Stimulated activated CD8-positive, alpha-beta memory T cell treated with anti-CD3 and anti-CD28 coated beads, Interleukin-15, amount 100 ng/mL, for 4 hours (primary cell): ENCODE measurements around the gene GPR32.
"Not testable (repeated sequence)": the region's sequence is repeated elsewhere in the genome, so short reads cannot be mapped to it uniquely, and the experiment has no call there.

Experiments
- DNase-seq, 2 donors: peaks; one replicate each; pipeline ENCODE4 v3.0.0-alpha.2; 2020; ENCODE audit warnings: low read depth in 2 of 2

The GPR32 gene

DNA sequence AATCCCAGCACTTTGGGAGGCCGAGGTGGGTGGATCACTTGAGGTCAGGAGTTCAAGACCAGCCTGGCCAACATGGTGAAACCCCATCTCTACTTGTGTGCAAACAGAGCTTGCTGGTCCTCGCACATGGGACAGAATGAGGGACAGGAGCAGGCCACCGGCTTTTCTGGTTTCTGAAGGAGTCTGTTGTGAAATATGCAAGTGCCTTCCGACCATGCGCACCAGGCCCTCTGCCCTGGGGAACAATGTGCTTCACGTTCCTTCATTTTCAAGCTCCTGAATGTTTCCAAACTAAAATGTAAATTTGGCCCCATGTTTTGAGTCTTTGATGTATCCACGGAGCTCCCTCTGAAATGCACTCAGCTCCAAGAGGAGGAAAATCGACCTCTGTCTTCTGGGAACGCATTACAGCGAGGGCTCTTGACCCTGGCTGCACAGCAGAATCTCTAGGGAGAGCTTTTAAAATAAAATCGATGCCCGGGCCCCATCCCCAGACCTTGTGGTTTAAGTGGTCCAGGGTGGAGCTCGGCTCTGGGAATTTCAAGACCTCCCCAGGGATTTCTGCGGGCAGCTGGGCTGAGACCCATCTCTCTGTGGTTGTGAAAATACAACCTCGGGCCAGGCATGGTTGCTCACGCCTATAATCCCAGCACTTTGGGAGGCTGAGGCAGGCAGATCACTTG is 10.6 kb downstream of the GPR32 start:
- no peak for DNase-seq

GRCh38 chr19:50783848-50784152 is 13.5 kb downstream of the GPR32 start:
- DNase-seq, result not testable (repeated sequence)

- DNase-seq, result no peak
These were observed 14.4 kb downstream of the GPR32 start for GRCh38 chr19:50784710-50785109.

DNA sequence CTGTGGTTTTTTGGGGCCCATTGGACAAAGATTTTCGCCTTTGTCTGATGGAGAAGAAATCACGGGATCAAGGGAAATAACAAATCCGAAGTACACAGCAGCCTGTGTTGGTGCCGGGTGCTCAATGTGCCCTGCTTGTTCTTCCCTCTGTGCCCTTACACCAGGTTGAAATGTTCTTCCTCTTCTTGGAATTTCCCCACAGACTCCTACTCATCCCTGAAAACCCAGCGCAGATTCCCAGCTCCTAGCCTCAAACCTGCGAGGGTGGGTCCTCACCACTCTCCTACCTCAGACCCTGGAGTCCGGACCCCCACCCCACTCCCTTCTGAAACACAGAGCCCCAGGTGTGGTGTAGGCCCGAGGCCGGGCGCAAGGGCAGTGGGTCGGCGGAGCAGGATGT is 15.1 kb downstream of the GPR32 start:
- no peak for DNase-seq

- DNase-seq, result no peak
These were observed 20.1 kb downstream of the GPR32 start, which contains the start of gene ACP4 for GRCh38 chr19:50790396-50790795. ACP4 (plus strand) TSS chr19:50790415; CDS start chr19:50790415, 0 bp downstream.

DNA sequence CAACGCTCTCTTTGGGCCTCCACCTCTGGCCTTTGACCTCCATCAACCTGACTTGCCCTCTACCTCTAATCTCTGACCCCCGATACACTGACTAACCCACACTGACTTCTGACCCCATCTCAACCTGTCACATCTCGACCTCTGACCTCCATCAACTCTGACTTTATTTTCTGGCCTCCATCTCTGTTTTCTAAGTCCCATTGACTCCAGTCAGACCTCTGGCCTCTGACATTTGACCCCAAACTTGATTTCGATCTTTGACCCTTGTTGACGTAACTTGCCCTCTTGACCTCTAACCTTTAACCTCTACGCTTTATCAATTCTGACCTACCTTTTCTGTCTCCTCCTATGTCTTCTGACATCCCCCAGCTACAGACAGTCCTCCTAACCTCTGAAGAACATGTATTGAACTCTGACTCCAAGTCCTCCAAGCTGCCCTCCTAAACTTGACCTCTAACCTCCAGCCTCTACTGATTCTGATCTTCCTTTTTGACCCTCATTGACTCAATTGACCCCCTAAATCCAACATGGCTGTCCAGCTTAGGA is 20.7 kb downstream of the GPR32 start:
- DNase-seq, result no peak

- DNase-seq, result no peak
These were observed 21.5 kb downstream of the GPR32 start for GRCh38 chr19:50791594-50792271.

DNA sequence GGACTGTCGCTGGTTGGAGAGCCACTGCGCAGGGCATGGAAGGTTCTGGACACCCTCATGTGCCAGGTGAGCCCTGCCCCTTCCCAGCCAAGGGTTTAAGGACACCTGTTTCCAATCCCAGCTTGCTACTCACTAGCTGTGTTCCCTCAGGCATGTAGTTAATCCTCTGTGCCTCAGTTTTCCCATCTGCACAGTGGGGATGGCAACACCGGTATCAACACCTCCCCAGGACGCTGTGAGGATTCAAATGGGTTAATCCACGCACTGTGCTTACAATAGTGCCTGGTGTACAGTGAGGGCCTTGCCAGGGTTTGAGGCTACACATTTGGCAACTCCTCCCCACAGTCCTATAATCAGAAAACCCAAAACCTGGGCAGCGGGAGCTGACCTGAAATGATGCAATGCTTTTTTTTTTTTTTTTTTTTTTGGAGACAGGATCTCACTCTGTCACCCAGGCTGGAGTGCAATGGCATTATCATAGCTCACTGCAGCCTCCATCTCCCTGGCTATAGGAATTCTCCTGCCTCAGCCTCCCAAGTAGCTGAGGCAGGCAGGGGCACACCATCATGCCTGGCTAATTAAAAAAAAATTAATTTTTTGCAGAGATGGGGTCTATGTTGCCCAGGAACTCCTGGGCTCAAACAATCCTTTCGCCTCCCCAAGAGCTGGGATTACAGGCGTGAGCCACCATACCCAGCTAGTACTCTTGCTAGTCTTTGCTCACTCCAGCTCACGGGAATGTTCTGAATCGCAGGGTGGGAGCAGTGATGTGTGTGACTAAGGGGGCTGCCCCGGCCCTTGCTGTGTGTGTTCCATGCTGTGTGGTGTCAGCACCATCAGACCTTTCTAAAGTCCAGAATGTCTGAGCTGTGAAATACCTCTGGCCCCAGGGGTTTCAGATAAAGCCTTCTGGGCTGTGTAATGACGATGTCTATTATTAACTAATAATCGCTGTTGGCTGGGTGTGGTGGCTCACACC is 22.3 kb downstream of the GPR32 start:
- DNase-seq, result no peak

GRCh38 chr19:50793558-50794065 is 23.3 kb downstream of the GPR32 start:
- no peak for DNase-seq

DNA sequence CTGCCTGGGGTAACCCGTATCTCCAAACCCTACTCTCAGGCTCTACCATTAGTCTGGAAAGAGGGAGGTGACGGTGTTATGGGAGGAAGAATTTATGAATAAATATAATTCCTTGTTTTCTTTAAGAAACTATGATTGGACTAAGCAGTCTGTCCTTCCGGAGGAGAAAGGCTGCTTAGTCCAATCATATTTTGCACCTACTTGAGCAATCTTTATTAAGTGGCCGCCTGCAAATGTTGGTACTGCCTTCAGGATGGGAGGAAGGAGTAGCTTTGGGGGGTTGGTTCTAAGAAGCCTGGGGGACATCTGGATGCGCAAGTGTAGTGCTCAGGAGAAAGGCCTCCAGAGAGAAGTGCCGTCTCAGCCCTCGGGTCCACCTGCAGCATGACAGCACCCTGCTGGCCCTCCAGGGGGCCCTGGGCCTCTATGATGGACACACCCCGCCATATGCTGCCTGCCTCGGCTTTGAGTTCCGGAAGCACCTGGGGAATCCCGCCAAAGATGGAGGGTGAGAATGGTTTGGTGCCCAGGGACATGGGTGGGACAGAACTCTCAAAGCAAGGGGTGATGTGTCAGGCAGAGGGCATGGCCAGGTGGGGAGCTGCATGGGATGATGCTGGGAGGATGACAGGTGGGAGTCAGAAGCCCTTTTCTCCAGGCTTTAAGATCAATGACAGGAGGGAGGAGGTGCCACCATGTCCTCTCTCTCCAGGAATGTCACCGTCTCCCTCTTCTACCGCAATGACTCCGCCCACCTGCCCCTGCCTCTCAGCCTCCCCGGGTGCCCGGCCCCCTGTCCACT is 24.0 kb downstream of the GPR32 start:
- DNase-seq, result no peak

DNA sequence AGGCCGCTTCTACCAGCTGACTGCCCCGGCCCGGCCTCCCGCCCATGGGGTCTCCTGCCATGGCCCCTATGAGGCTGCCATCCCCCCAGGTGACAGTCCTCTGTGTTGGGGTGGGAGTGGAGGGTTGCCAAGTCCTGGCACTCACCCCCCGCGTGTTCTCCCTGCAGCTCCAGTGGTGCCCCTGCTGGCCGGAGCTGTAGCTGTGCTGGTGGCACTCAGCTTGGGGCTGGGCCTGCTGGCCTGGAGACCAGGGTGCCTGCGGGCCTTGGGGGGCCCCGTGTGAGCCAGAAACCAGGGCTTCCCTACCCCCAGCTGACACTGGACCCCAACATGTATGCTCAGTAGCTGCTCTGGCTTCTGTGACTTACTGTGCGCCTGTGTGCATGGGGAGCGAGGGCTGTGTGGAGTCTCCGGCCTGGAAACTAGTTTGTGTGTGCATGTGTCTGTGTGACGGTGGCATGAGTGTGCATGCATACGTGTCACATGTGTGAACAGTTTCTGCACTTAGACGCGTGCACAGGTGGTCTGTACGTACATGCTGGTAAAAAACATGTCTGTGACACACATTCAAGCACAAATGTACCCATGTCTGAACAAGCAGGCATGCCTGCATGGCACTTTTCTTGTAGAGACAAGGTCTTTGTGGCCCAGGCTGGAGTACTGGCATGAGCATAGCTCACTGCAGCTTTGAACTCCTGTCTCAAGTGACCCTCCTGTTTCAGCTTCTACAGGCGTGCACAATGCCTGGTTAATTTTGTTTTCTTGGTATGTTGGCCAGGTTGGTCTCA is 24.8 kb downstream of the GPR32 start:
- DNase-seq, result no peak

GRCh38 chr19:50795664-50796073 is 25.4 kb downstream of the GPR32 start:
- no peak for DNase-seq

DNA sequence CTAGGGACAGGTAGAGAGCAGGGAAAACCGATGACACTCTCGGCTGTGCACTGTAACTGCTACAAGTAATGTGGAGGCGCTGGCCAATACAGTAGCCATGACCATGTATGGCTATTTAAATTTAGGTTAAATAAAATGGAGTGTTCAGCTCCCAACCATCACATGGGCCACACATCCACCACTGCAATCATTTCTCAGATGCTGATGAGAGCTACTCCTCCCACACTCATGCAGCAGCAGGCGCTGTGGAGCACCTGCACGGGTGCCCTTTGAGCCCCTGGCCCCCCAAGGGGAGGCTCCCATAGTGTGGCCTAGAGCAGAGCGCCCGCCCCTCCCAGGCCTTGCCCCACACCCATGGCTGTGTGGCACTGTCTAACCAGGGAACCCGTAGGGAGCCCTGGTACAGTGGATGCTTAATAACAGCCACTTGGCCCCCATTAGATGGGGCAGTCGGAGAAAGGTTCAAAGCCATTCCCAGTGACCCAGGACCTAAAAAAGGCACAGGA is 25.9 kb downstream of the GPR32 start:
- no peak for DNase-seq

DNA sequence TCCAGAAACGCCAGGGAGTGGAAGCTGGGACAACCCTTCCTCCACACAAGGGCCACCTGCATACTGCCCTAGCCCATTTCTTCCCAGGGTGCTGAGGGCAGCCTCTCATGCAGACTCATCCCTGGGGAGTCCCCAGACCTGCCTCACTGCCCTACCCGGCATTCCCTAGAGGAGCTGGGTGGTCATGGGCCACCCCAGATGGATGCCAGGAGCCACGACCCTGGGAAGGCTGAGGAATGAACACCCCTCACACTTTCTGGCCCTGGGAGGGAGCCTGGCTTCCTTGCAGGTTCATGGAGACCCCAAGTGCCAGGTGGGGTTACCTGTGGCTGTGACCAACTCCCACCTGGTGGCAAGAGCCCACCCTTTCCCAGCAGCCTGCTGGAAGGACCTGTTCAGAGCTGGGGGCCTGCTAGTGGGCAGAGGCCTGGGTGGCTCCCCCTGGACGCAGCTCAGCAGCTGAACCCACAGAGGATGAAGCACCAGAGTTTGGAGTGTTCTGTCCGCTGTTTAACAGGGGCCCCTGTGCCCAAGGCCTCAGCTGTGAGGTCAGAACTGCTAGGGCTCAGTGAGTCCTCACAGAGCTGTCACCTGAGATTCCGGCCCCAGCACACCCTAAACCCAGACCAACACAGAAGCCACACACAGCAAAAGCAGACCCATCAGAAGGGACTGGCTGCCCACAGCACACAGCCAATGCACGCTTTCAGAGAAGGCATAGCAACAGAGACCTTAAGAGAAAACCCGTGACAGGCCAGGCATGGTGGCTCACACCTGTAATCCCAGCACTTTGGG is 26.6 kb downstream of the GPR32 start:
- DNase-seq, result no peak

DNA sequence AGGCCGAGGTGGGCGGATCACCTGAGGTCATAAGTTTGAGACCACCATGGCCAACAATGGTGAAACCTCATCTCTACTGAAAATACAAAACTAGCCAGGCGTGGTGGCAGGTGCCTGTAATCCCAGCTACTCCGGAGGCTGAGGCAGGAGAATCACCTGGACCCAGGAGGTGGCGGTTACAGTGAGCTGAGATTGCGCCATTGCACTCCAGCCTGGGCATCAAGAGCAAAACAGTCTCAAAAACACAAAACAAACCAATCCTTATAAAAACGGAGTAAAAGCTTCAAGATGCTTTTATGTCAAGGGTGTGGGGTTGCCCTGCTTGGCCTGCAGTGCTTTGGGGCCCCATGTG is 27.1 kb downstream of the GPR32 start:
- no peak for DNase-seq

DNA sequence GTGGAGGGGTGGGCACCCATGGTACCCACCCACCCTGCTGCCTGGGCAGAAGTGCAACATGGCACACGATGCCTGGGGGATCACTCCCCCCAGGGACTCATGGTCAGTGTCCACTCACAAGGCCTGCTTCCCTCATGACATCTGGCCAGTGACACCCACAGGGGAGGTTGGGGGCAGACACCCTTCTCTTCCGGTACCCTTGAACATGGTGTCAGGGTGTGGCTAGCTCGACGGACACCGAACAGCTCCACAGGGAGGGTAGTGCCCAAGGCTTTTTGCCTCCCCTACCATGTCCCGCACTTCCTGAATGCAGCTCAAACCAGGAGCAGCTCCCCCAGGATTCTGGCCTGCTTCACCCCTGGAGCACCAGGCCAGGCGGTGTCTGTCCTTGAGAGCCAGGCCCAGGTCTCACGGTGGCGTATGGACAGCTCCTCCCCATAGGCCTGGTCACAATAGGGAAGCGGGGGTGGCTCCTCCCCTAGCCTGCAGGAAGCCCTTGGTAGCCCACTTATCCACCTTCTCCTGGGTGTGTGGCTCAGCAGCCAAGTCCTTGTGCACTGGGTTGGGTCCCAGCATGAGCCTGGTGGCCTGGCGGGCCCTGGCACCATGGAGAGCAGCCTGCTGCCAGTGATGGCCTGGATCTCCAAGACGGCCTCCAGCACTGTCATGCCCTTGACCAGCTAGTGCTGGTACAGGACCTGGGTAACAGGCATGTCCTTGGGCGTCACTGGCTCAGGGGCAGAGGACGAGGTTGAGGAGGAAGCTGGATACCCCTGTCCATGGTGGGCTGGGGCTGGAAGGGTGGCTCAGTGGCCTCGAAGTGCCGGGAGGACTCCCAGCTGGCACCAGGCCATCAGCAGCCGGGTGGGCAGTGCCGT is 27.8 kb downstream of the GPR32 start:
- DNase-seq, result no peak

DNA sequence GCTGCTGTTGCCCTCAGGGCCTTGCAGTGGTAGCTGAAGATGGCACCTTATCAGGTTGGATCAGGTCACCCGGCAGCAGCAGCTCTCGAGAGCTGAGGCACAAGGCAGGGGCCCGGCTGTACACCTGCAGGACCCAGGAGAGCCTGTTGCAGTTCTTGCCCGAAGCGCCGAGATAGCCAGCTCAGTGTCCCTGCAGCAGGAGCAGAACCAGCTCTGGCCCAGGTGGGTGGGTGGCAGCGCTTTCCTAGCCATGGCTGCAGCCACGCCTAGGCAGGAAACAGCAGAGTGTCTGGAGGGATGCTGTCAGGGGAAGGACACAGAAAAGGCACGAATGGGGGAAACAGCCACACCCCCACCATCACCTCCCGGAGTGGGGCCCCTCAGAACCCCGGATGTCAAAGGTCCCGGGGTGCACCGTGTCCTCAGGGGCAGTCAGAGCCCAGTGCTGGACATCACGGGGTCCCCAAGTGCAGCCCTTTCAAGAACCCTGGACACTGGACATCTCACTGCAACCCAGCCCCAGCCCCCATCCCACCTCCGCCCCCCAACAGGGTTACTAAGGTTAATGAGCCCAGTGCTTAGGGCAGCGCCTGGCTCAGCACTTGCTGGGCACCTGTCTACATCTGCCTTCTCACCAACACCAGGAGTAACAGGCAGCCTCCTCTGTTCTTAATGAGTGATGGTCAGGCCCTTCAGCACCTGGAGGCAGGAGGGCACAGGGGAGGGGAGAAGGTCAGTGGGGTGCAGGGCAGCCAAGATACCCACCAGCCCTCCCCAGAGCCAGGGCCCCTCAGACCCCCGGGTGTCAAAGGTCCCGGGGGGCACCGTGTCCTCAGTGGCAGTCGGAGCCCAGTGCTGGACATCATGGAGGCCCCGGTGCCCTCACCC is 28.6 kb downstream of the GPR32 start:
- no peak for DNase-seq

GRCh38 chr19:50799547-50799851 is 29.2 kb downstream of the GPR32 start:
- no peak for DNase-seq
